ENCODE measurements around the gene CRIP2. TPM values are rescaled to one million over a fixed set of nuclear protein-coding genes. Genes with fewer than 3 reads are reported as not detected.

The CRIP2 gene
- total RNA-seq, 1 experiment from 2014 or later = 1.5 TPM

- Histone ChIP-seq H3K27me3 (replicated peaks; ENCODE audit: control insufficient read depth, insufficient read depth, low read length) (no peaks in the 10 kb centered on the region), H3K36me3 (ENCODE audit: control insufficient read depth, insufficient read depth, low read length) (peaks cover 2% of the 10 kb centered on the region; the same call in 1 of the 2 replicates), H3K4me3 (ENCODE audit: low read depth, low read length) (no peak overlapping the region), H3K4me1 (no peaks in the 10 kb centered on the region), H3K9me3 (no peaks in the 10 kb centered on the region)
- TF ChIP-seq CTCF (IDR thresholded peaks at IDR 0.05; ENCODE audit: insufficient read depth in 1 of 2, low read depth in 1 of 2, low read length in 1 of 2, severe bottlenecking in 1 of 2, unreplicated experiment in 1 of 2) = no peak
- Mint-ChIP-seq H3K9me3 (ENCODE audit: unreplicated experiment) (no peaks in the 10 kb centered on the region), H3K36me3 (ENCODE audit: insufficient read depth, unreplicated experiment) (peaks cover 63% of the 10 kb centered on the region), H3K27me3 (ENCODE audit: insufficient read depth, unreplicated experiment) (no peaks in the 10 kb centered on the region), H3K27ac (ENCODE audit: unreplicated experiment) (no peak overlapping the region), H3K4me1 (ENCODE audit: low read depth, unreplicated experiment) (no peaks in the 10 kb centered on the region), H3K4me3 (ENCODE audit: unreplicated experiment) (no peak overlapping the region)
- POLR2A ChIA-PET = no interaction called here
- DNase-seq = no peak
- CTCF ChIA-PET = no interaction called here
- intact Hi-C loops (cut with micrococcal nuclease; ENCODE audit: unreplicated experiment) = no loop called here
- BruUV-seq (replicated peaks) = no TSS peak
Measured at GRCh38 chr14:105426416-105427130, 48.0 kb upstream of the CRIP2 start.

GRCh38 chr14:105427412-105427811, 47.2 kb upstream of the CRIP2 start:
- ChIA-PET POLR2A (no interaction called here), CTCF (no interaction called here)
- Mint-ChIP-seq H3K9me3 (ENCODE audit: unreplicated experiment) (no peaks in the 10 kb centered on the region), H3K4me3 (ENCODE audit: unreplicated experiment) (no peak overlapping the region), H3K36me3 (ENCODE audit: insufficient read depth, unreplicated experiment) (peaks cover 64% of the 10 kb centered on the region), H3K4me1 (ENCODE audit: low read depth, unreplicated experiment) (no peaks in the 10 kb centered on the region), H3K27me3 (ENCODE audit: insufficient read depth, unreplicated experiment) (no peaks in the 10 kb centered on the region), H3K27ac (ENCODE audit: unreplicated experiment) (no peak overlapping the region)
- no TSS peak for BruUV-seq (replicated peaks)
- Histone ChIP-seq H3K27me3 (replicated peaks; ENCODE audit: control insufficient read depth, insufficient read depth, low read length) (no peaks in the 10 kb centered on the region), H3K4me1 (no peaks in the 10 kb centered on the region), H3K4me3 (ENCODE audit: low read depth, low read length) (no peak overlapping the region), H3K9me3 (no peaks in the 10 kb centered on the region), H3K36me3 (ENCODE audit: control insufficient read depth, insufficient read depth, low read length) (peaks cover 2% of the 10 kb centered on the region; the same call in 1 of the 2 replicates)
- DNase-seq = no peak
- no peak for TF ChIP-seq CTCF (IDR thresholded peaks at IDR 0.05; ENCODE audit: insufficient read depth in 1 of 2, low read depth in 1 of 2, low read length in 1 of 2, severe bottlenecking in 1 of 2, unreplicated experiment in 1 of 2)
- intact Hi-C loops (cut with micrococcal nuclease; ENCODE audit: unreplicated experiment) = no loop called here

- Mint-ChIP-seq H3K9me3 (ENCODE audit: unreplicated experiment) (no peaks in the 10 kb centered on the region), H3K4me3 (ENCODE audit: unreplicated experiment) (no peak overlapping the region), H3K27ac (ENCODE audit: unreplicated experiment) (no peak overlapping the region), H3K4me1 (ENCODE audit: low read depth, unreplicated experiment) (peaks cover 2% of the 10 kb centered on the region), H3K27me3 (ENCODE audit: insufficient read depth, unreplicated experiment) (no peaks in the 10 kb centered on the region), H3K36me3 (ENCODE audit: insufficient read depth, unreplicated experiment) (peaks cover 64% of the 10 kb centered on the region)
- no peaks in the 10 kb centered on the region for H3K27me3 ChIP-seq (replicated peaks; ENCODE audit: control insufficient read depth, insufficient read depth, low read length)
- intact Hi-C loops (cut with micrococcal nuclease; ENCODE audit: unreplicated experiment) = no loop called here
- peaks cover 2% of the 10 kb centered on the region; the same call in 1 of the 2 replicates for H3K36me3 ChIP-seq (ENCODE audit: control insufficient read depth, insufficient read depth, low read length)
- H3K4me1 ChIP-seq = 0 out of 2 replicates have a peak, but pooled peaks cover under 1% of the 10 kb centered on the region
- no peak for DNase-seq
- H3K9me3 ChIP-seq = no peaks in the 10 kb centered on the region
- no peak for TF ChIP-seq CTCF (IDR thresholded peaks at IDR 0.05; ENCODE audit: insufficient read depth in 1 of 2, low read depth in 1 of 2, low read length in 1 of 2, severe bottlenecking in 1 of 2, unreplicated experiment in 1 of 2)
- CTCF ChIA-PET = no interaction called here
- POLR2A ChIA-PET = no interaction called here
- no peak overlapping the region for H3K4me3 ChIP-seq (ENCODE audit: low read depth, low read length)
- no TSS peak for BruUV-seq (replicated peaks)
Measured at GRCh38 chr14:105427936-105428485, 46.6 kb upstream of the CRIP2 start.
